ENCODE measurements around the gene SRRM2. TPM values are rescaled to one million over a fixed set of nuclear protein-coding genes. Genes with fewer than 3 reads are reported as not detected.
A peak's percentile ranks its signal among the peaks of the same experiment; 100 is the strongest.
"Not testable (repeated sequence)": the region's sequence is repeated elsewhere in the genome, so short reads cannot be mapped to it uniquely, and the experiment has no call there.

Gene SRRM2
- total RNA-seq, 4 donors from 2014 or later, result 73.9 to 398 (median 255) TPM

- no CpG with 5 or more reads among the region's 99 CpGs for WGBS, 2 donors (ENCODE audit: low coverage in 1 of 2)
- no peaks in the 10 kb centered on the region for H3K36me3 ChIP-seq
- H3K27me3 ChIP-seq, result peaks cover 23% of the 10 kb centered on the region
- peak overlapping the region; percentile 56 to 70 for H3K4me3 ChIP-seq
- no peaks in the 10 kb centered on the region for H3K9me3 ChIP-seq
- ATAC-seq, result peak; percentile 95
- H3K27ac ChIP-seq, result peak overlapping the region in 3 of 4 donors; percentile 77 to 82 (median 82)
- TF ChIP-seq POLR2AphosphoS5 (IDR thresholded peaks at IDR 0.05) (peak; percentile 34), EP300 (IDR thresholded peaks at IDR 0.05) (no peak), CTCF (IDR thresholded peaks at IDR 0.05) (peak in 3 of 4 experiments; percentile 48 to 83 (median 66)), POLR2A (IDR thresholded peaks at IDR 0.05) (peak in 1 of 2 donors; percentile 18)
- peaks cover 0 to 26% (median 0%) of the 10 kb centered on the region in 3 donors for H3K4me1 ChIP-seq
Measured at GRCh38 chr16:2720719-2721633, 31.5 kb upstream of the SRRM2 start.

GRCh38 chr16:2721634-2722173, 30.7 kb upstream of the SRRM2 start:
- ATAC-seq, H3K36me3 ChIP-seq, H3K9me3 ChIP-seq: not testable (repeated sequence)
- 13 to 28% methylated on average over 3 to 14 of the region's 14 CpGs for WGBS, 2 donors (ENCODE audit: low coverage in 1 of 2)
- H3K27ac ChIP-seq, result peak overlapping the region in 3 of 4 donors; percentile 77 to 82 (median 82)
- peaks cover 16% of the 10 kb centered on the region for H3K27me3 ChIP-seq
- H3K4me1 ChIP-seq, result peaks cover 0 to 26% (median 0%) of the 10 kb centered on the region in 3 donors
- peak overlapping the region; percentile 56 to 70 for H3K4me3 ChIP-seq

- 58 to 82% methylated on average over 6 to 7 of the region's 7 CpGs for WGBS, 2 donors (ENCODE audit: low coverage in 1 of 2)
- peaks cover 0 to 24% (median 0%) of the 10 kb centered on the region in 3 donors for H3K4me1 ChIP-seq
- no peak for ATAC-seq
- peaks cover 16% of the 10 kb centered on the region for H3K27me3 ChIP-seq
- H3K4me3 ChIP-seq, result no peak overlapping the region
- TF ChIP-seq POLR2AphosphoS5 (IDR thresholded peaks at IDR 0.05) (no peak), POLR2A (IDR thresholded peaks at IDR 0.05) (no peak), CTCF (IDR thresholded peaks at IDR 0.05) (no peak), EP300 (IDR thresholded peaks at IDR 0.05) (no peak)
- H3K9me3 ChIP-seq, result no peaks in the 10 kb centered on the region
- H3K27ac ChIP-seq, result no peak overlapping the region
- no peaks in the 10 kb centered on the region for H3K36me3 ChIP-seq
Measured at GRCh38 chr16:2724088-2724676, 28.3 kb upstream of the SRRM2 start.

GRCh38 chr16:2724816-2725348, 27.6 kb upstream of the SRRM2 start:
- Histone ChIP-seq H3K9me3 (no peaks in the 10 kb centered on the region), H3K4me3 (no peak overlapping the region), H3K27me3 (peaks cover 16% of the 10 kb centered on the region), H3K36me3 (no peaks in the 10 kb centered on the region), H3K4me1 (peaks cover 0 to 17% (median 0%) of the 10 kb centered on the region in 3 donors), H3K27ac (no peak overlapping the region)
- 40 to 67% methylated on average over 1 to 6 of the region's 16 CpGs for WGBS, 2 donors (ENCODE audit: low coverage in 1 of 2)
- TF ChIP-seq POLR2AphosphoS5 (IDR thresholded peaks at IDR 0.05) (no peak), EP300 (IDR thresholded peaks at IDR 0.05) (no peak)
- no peak for ATAC-seq

GRCh38 chr16:2726923-2727322, 25.5 kb upstream of the SRRM2 start:
- ATAC-seq, result no peak
- TF ChIP-seq EP300 (IDR thresholded peaks at IDR 0.05) (no peak), POLR2AphosphoS5 (IDR thresholded peaks at IDR 0.05) (no peak), CTCF (IDR thresholded peaks at IDR 0.05) (no peak), POLR2A (IDR thresholded peaks at IDR 0.05) (no peak)

More at GRCh38 chr16:2726923-2727322, 25.5 kb upstream of the SRRM2 start:
- Histone ChIP-seq H3K9me3 (no peaks in the 10 kb centered on the region), H3K4me3 (no peak overlapping the region), H3K27me3 (peaks cover 16% of the 10 kb centered on the region), H3K4me1 (no peaks in the 10 kb centered on the region), H3K36me3 (no peaks in the 10 kb centered on the region), H3K27ac (no peak overlapping the region)
- WGBS, 2 donors (ENCODE audit: low coverage in 1 of 2), result 75 to 84% methylated on average over 2 of the region's 5 CpGs
